ENCODE data around the gene SDC4. TPM values are rescaled to one million over a fixed set of nuclear protein-coding genes. Genes with fewer than 3 reads are reported as not detected.

Gene SDC4
- polyA plus RNA-seq, 1 donor (not counting 4 experiments of a cell fraction or from before 2014, with no cell fraction given) = 114 TPM

DNA sequence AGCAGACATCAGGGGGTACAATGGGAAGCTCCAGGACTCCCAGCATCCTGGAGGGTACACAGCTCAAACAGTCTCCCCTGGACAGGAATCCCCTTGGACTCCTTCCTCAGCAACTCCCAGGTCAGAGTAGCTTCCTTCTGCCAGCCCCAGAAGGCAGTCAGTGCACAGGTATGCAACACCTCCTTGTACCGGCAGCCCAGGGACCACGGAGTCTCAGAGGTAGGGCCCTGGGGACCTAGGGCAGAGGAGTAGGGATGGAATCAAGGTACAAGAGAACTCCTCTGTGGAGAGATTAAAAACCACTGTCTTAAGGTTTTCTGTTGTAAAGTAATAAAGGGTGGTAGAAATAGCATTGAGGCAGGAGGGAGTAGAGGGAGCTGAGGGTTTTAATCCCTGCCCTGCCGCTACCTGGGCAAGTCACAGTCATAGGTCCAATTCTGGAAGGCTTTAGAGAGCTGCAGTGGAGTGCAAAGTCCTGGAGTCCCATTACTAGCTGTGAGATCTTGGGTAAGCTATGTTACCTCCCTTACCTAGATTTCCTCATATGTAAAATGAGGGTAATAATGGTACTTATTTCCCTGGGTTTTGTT is 22.4 kb upstream of the SDC4 start:
- TF ChIP-seq EZH2 (IDR thresholded peaks at IDR 0.05; ENCODE audit: low read length) = no peak
- dilution Hi-C loops (cut with MboI; ENCODE audit: extremely low pct_ligation_motif_present, low sequenced_read_pairs) = no loop called here
- DNase-seq (ENCODE audit: low read depth, low spot score) (no peak), FAIRE-seq (no peak)
- Histone ChIP-seq H3K4me2 (ENCODE audit: control insufficient read depth, extremely low read depth, insufficient read depth, low read depth, low read length) (no peak overlapping the region), H3K27ac (ENCODE audit: control insufficient read depth, insufficient read depth, low read length) (no peak overlapping the region), H3K79me2 (ENCODE audit: control insufficient read depth, insufficient read depth, low read length) (peaks cover 2% of the 10 kb centered on the region), H3K9ac (ENCODE audit: control insufficient read depth, extremely low read depth, insufficient read depth, low read length) (no peak overlapping the region), H3K9me1 (ENCODE audit: control insufficient read depth, extremely low read depth, insufficient read depth, low read length) (no peaks in the 10 kb centered on the region), H4K20me1 (ENCODE audit: control insufficient read depth, extremely low read depth, insufficient read depth, low read length) (no peaks in the 10 kb centered on the region), H3K36me3 (ENCODE audit: control insufficient read depth in 2 of 2, extremely low read depth in 1 of 2, insufficient read depth in 2 of 2, low read length in 2 of 2) (peaks cover 9 to 17% of the 10 kb centered on the region in 2 experiments), H3K9me3 (ENCODE audit: control insufficient read depth, low read depth, low read length) (no peaks in the 10 kb centered on the region), H2AFZ (ENCODE audit: control insufficient read depth, low read length) (no peak overlapping the region), H3K4me1 (ENCODE audit: control insufficient read depth, extremely low read depth, insufficient read depth, low read length) (peaks cover 5% of the 10 kb centered on the region), H3K27me3 (ENCODE audit: control insufficient read depth, extremely low read depth, insufficient read depth, low read length) (no peaks in the 10 kb centered on the region), H3K4me3 (ENCODE audit: control insufficient read depth in 2 of 3, extremely low read depth in 1 of 3, insufficient read depth in 2 of 3, low read depth in 1 of 3, low read length in 3 of 3) (no peak overlapping the region)

- dilution Hi-C loops (cut with MboI; ENCODE audit: extremely low pct_ligation_motif_present, low sequenced_read_pairs) = no loop called here
- Histone ChIP-seq H3K27ac (ENCODE audit: control insufficient read depth, insufficient read depth, low read length) (no peak overlapping the region), H3K9me1 (ENCODE audit: control insufficient read depth, extremely low read depth, insufficient read depth, low read length) (no peaks in the 10 kb centered on the region), H3K4me1 (ENCODE audit: control insufficient read depth, extremely low read depth, insufficient read depth, low read length) (peaks cover 11% of the 10 kb centered on the region), H3K36me3 (ENCODE audit: control insufficient read depth in 2 of 2, extremely low read depth in 1 of 2, insufficient read depth in 2 of 2, low read length in 2 of 2) (peaks cover 12 to 23% of the 10 kb centered on the region in 2 experiments), H3K9ac (ENCODE audit: control insufficient read depth, extremely low read depth, insufficient read depth, low read length) (no peak overlapping the region), H3K27me3 (ENCODE audit: control insufficient read depth, extremely low read depth, insufficient read depth, low read length) (no peaks in the 10 kb centered on the region), H2AFZ (ENCODE audit: control insufficient read depth, low read length) (no peak overlapping the region), H3K9me3 (ENCODE audit: control insufficient read depth, low read depth, low read length) (no peaks in the 10 kb centered on the region), H3K4me3 (ENCODE audit: control insufficient read depth in 2 of 3, extremely low read depth in 1 of 3, insufficient read depth in 2 of 3, low read depth in 1 of 3, low read length in 3 of 3) (no peak overlapping the region), H3K79me2 (ENCODE audit: control insufficient read depth, insufficient read depth, low read length) (peaks cover 18% of the 10 kb centered on the region), H3K4me2 (ENCODE audit: control insufficient read depth, extremely low read depth, insufficient read depth, low read depth, low read length) (no peak overlapping the region), H4K20me1 (ENCODE audit: control insufficient read depth, extremely low read depth, insufficient read depth, low read length) (no peaks in the 10 kb centered on the region)
- FAIRE-seq (no peak), DNase-seq (ENCODE audit: low read depth, low spot score) (no peak)
- TF ChIP-seq, protein P1, sequence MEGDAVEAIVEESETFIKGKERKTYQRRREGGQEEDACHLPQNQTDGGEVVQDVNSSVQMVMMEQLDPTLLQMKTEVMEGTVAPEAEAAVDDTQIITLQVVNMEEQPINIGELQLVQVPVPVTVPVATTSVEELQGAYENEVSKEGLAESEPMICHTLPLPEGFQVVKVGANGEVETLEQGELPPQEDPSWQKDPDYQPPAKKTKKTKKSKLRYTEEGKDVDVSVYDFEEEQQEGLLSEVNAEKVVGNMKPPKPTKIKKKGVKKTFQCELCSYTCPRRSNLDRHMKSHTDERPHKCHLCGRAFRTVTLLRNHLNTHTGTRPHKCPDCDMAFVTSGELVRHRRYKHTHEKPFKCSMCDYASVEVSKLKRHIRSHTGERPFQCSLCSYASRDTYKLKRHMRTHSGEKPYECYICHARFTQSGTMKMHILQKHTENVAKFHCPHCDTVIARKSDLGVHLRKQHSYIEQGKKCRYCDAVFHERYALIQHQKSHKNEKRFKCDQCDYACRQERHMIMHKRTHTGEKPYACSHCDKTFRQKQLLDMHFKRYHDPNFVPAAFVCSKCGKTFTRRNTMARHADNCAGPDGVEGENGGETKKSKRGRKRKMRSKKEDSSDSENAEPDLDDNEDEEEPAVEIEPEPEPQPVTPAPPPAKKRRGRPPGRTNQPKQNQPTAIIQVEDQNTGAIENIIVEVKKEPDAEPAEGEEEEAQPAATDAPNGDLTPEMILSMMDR (optimal IDR thresholded peaks at IDR 0.05 in 1 of 3, IDR thresholded peaks at IDR 0.05 in 1 of 3, conservative IDR thresholded peaks at IDR 0.05 in 1 of 3; ENCODE audit: extremely low read depth in 1 of 3, insufficient read depth in 2 of 3, low read length in 3 of 3) = no peak
- TF ChIP-seq EZH2 (IDR thresholded peaks at IDR 0.05; ENCODE audit: low read length) = no peak
These were observed 20.2 kb upstream of the SDC4 start for GRCh38 chr20:45368221-45368980.
